ENCODE data around the gene CCDC158.

Gene CCDC158

GRCh38 chr4:76357981-76358380 is 63.0 kb downstream of the CCDC158 start:
- no peak for TF ChIP-seq CTCF (IDR thresholded peaks at IDR 0.05; ENCODE audit: borderline replicate concordance, insufficient read depth, low read depth, low read length)
- no peak overlapping the region for H3K4me3 ChIP-seq (ENCODE audit: low read depth, low read length)

- no peak overlapping the region for H3K4me3 ChIP-seq (ENCODE audit: low read depth, low read length)
- TF ChIP-seq CTCF (IDR thresholded peaks at IDR 0.05; ENCODE audit: borderline replicate concordance, insufficient read depth, low read depth, low read length), result no peak
Measured at GRCh38 chr4:76354517-76355473, 66.1 kb downstream of the CCDC158 start.

- no peak for TF ChIP-seq CTCF (IDR thresholded peaks at IDR 0.05; ENCODE audit: borderline replicate concordance, insufficient read depth, low read depth, low read length)
- no peak overlapping the region for H3K4me3 ChIP-seq (ENCODE audit: low read depth, low read length)
Measured at GRCh38 chr4:76342803-76343202, 78.1 kb downstream of the CCDC158 start.

DNA sequence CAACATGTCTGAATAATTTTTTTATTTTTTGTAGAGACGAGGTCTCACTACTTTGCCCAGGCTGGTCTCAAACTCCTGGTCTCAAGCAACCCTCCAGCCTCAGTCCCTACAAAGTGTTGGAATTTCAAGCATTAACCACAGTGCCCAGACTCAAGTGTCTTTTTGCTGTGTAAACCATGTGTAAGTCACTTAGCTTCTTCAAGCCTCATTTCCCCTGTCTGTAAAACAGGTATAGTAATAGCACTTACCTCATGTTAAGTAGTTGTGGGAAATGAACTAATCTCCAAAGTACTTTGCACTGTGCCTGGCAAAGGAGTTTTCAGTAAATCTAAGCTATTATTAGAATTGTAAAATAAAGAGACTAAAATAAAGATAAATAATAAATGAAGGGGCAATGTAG is 78.8 kb downstream of the CCDC158 start:
- TF ChIP-seq CTCF (IDR thresholded peaks at IDR 0.05; ENCODE audit: borderline replicate concordance, insufficient read depth, low read depth, low read length), result no peak
- H3K4me3 ChIP-seq (ENCODE audit: low read depth, low read length), result no peak overlapping the region

DNA sequence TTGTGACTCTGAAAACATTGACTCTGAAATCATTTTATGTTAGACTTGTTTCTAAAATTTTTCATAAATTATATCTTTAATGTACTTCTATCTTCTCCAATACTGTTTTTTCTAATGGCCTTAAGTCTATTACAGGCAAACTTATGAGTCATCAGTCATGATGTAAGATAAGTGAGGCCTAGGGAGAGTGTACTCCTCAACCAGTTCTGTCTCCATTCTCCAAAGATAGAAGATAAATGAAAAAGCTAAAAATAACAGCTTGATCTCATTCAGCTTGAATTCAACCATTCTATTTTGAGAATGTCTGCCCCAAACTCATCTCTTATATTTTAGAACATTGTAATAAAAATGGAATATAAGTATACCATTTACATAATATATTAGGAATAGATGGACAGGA is 79.9 kb downstream of the CCDC158 start:
- H3K4me3 ChIP-seq (ENCODE audit: low read depth, low read length), result no peak overlapping the region
- no peak for TF ChIP-seq CTCF (IDR thresholded peaks at IDR 0.05; ENCODE audit: borderline replicate concordance, insufficient read depth, low read depth, low read length)

DNA sequence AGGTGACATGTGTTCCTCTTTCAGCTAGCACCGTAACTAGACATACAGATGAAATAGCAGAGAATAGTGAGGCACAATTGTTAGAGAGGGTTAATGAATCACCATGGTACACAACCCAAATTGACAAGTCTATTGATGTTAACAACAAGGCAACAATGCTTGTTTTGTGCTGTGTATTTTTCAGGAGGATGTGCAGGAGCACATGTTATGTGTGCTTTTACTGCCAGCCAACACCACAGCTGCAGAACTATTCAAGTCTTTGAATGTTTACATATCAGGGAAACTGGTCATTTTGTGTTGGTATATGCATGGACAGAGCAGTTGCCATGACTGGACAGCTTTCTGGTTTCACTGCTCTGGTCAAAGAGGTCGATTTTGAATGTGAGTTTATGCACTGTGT is 81.6 kb downstream of the CCDC158 start:
- TF ChIP-seq CTCF (IDR thresholded peaks at IDR 0.05; ENCODE audit: borderline replicate concordance, insufficient read depth, low read depth, low read length), result no peak
- no peak overlapping the region for H3K4me3 ChIP-seq (ENCODE audit: low read depth, low read length)

DNA sequence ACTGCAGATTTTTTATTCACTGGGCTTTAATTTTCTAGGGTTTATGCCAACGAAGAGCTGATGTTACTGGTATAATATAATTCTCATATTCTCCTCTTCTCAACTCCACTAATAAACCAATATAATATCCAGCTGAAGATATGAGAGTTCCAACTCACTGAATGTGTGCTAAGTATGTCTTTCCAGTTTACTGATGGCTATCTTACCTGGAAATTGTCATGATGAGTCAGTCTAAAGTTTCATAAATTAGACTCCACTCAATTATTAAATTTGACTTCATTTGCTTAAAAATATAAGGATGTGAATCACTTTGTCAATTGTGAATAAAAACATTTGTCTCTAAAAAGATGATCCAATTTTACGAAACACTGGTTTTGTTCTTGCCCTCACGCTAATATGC is 86.1 kb downstream of the CCDC158 start:
- no peak overlapping the region for H3K4me3 ChIP-seq (ENCODE audit: low read depth, low read length)
- no peak for TF ChIP-seq CTCF (IDR thresholded peaks at IDR 0.05; ENCODE audit: borderline replicate concordance, insufficient read depth, low read depth, low read length)

Measured in GM12875 (cell line).